ENCODE results near the gene DAPK1. TPM values are rescaled to one million over a fixed set of nuclear protein-coding genes. Genes with fewer than 3 reads are reported as not detected.

Gene DAPK1
- total and polyA plus RNA-seq, 4 donors: 33.0 to 301 (median 94.1) TPM

GRCh38 chr9:87672586-87672985 is 174.9 kb downstream of the DAPK1 start:
- no peak overlapping the region for H3K27ac ChIP-seq (ENCODE audit: low read depth in 1 of 2, low read length in 1 of 2)
- H3K27me3 ChIP-seq (ENCODE audit: control insufficient read depth in 3 of 3, insufficient read depth in 3 of 3, low read length in 2 of 3): no peaks in the 10 kb centered on the region
- peaks cover 0 to 11% (median 0%) of the 10 kb centered on the region in 5 donors for H3K4me1 ChIP-seq (ENCODE audit: control insufficient read depth in 5 of 5, insufficient read depth in 5 of 5, low read length in 5 of 5)
- H3K9me3 ChIP-seq (ENCODE audit: control insufficient read depth in 4 of 4, insufficient read depth in 3 of 4, low read length in 3 of 4): no peaks in the 10 kb centered on the region
- H3K4me3 ChIP-seq: no peak overlapping the region
- DNase-seq (no peak), ATAC-seq (ENCODE audit: insufficient read depth, low FRiP score) (no peak)
- peaks cover 0 to 52% (median 28%) of the 10 kb centered on the region in 4 donors for H3K36me3 ChIP-seq (ENCODE audit: control insufficient read depth in 4 of 4, insufficient read depth in 4 of 4, low read length in 4 of 4)
- 91 to 94% methylated on average over 8 of the region's 8 CpGs for WGBS, 2 donors
- H3K9ac ChIP-seq (ENCODE audit: insufficient read depth in 1 of 2, low read length in 2 of 2): no peak overlapping the region
- no peak for TF ChIP-seq CTCF (IDR thresholded peaks at IDR 0.05; ENCODE audit: control extremely low read depth, extremely low read depth)

DNA sequence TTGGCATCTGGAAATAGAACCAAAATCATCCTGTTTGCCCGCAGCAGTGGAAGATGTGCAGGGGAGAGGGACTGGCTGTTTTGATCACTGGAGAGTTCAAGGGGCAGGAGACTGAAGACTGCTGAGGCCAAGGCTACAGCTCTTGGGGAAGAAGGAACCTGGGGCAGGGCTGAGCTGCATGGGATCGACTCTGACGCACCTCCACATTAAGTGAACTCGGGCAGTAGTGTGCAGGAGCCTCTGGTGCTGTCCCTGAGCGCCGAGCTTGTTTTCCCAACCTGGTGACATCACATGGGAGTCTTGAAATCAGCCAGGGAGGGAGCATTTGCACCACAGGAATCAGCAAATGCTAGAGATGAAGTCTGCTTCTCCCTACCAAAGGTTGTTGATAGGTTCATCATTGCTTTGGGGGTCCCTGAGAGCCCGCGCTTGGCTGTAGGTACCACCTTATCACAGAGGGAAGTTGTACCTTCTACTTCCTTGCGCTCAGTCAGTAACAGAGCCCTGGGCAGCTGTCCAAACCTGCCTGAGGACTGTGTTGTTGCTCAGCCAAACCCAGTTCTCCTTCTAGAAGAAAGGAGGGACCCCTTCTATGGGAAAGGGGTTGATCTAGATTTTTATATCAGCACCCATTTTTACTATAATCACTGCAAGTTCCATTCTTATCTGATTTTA is 175.9 kb downstream of the DAPK1 start:
- TF ChIP-seq CTCF (IDR thresholded peaks at IDR 0.05; ENCODE audit: control extremely low read depth, extremely low read depth): no peak
- no peak overlapping the region for H3K9ac ChIP-seq (ENCODE audit: insufficient read depth in 1 of 2, low read length in 2 of 2)
- peaks cover 0 to 44% (median 21%) of the 10 kb centered on the region in 4 donors for H3K36me3 ChIP-seq (ENCODE audit: control insufficient read depth in 4 of 4, insufficient read depth in 4 of 4, low read length in 4 of 4)
- ATAC-seq (ENCODE audit: insufficient read depth, low FRiP score) (no peak), DNase-seq (no peak)
- no peak overlapping the region for H3K27ac ChIP-seq (ENCODE audit: low read depth in 1 of 2, low read length in 1 of 2)
- peaks cover 0 to 11% (median 0%) of the 10 kb centered on the region in 5 donors for H3K4me1 ChIP-seq (ENCODE audit: control insufficient read depth in 5 of 5, insufficient read depth in 5 of 5, low read length in 5 of 5)
- H3K27me3 ChIP-seq (ENCODE audit: control insufficient read depth in 3 of 3, insufficient read depth in 3 of 3, low read length in 2 of 3): no peaks in the 10 kb centered on the region
- no peaks in the 10 kb centered on the region for H3K9me3 ChIP-seq (ENCODE audit: control insufficient read depth in 4 of 4, insufficient read depth in 3 of 4, low read length in 3 of 4)
- H3K4me3 ChIP-seq: no peak overlapping the region
- 86 to 89% methylated on average over 9 of the region's 9 CpGs for WGBS, 2 donors

GRCh38 chr9:87674565-87675299 is 177.1 kb downstream of the DAPK1 start:
- no peak for ATAC-seq (ENCODE audit: insufficient read depth, low FRiP score)
- no peak for DNase-seq
- Histone ChIP-seq H3K36me3 (ENCODE audit: control insufficient read depth in 4 of 4, insufficient read depth in 4 of 4, low read length in 4 of 4) (peaks cover 0 to 39% (median 19%) of the 10 kb centered on the region in 4 donors), H3K27ac (ENCODE audit: low read depth in 1 of 2, low read length in 1 of 2) (no peak overlapping the region), H3K4me1 (ENCODE audit: control insufficient read depth in 5 of 5, insufficient read depth in 5 of 5, low read length in 5 of 5) (peaks cover 0 to 11% (median 0%) of the 10 kb centered on the region in 5 donors), H3K9ac (ENCODE audit: insufficient read depth in 1 of 2, low read length in 2 of 2) (no peak overlapping the region), H3K27me3 (ENCODE audit: control insufficient read depth in 3 of 3, insufficient read depth in 3 of 3, low read length in 2 of 3) (no peaks in the 10 kb centered on the region), H3K9me3 (ENCODE audit: control insufficient read depth in 4 of 4, insufficient read depth in 3 of 4, low read length in 3 of 4) (no peaks in the 10 kb centered on the region), H3K4me3 (no peak overlapping the region)
- WGBS, 2 donors: 56 to 61% methylated on average over 6 of the region's 6 CpGs
- no peak for TF ChIP-seq CTCF (IDR thresholded peaks at IDR 0.05; ENCODE audit: control extremely low read depth, extremely low read depth)

Data from lung (tissue), 12 donors.